RWPE1 (cell line): ENCODE data around the gene APLNR.

ENCODE experiments used
- CTCF ChIA-PET: fragments of 350-600 bp; sonication (Branson Sonifier 250); formaldehyde crosslinking; extraction: SDS; loops from one replicate; lab custom pipeline; 2021; lab: Yijun Ruan, JAX
- POLR2A ChIA-PET: fragments of 400-600 bp; formaldehyde crosslinking; extraction: SDS; loops from one replicate; lab custom pipeline; 2020; ENCODE audit warnings: antibody characterized with exemption; ENCODE audit not compliant: low non-redundant PET; lab: Yijun Ruan, JAX
- DNase-seq: peaks from one replicate; pipeline ENCODE4 v3.0.0; 2012; ENCODE audit warnings: low spot score
- H3K27ac ChIP-seq: fragments of 450-650 bp; 2 replicates; pipeline ENCODE4 v1.5.1; 2017
- TF ChIP-seq, protein P1 (sequence below): fragments of 450-650 bp; conservative IDR thresholded peaks from 2 replicates; pipeline ENCODE4 v1.5.1; 2017; ENCODE audit warnings: low read depth, mild to moderate bottlenecking

APLNR gene

DNA sequence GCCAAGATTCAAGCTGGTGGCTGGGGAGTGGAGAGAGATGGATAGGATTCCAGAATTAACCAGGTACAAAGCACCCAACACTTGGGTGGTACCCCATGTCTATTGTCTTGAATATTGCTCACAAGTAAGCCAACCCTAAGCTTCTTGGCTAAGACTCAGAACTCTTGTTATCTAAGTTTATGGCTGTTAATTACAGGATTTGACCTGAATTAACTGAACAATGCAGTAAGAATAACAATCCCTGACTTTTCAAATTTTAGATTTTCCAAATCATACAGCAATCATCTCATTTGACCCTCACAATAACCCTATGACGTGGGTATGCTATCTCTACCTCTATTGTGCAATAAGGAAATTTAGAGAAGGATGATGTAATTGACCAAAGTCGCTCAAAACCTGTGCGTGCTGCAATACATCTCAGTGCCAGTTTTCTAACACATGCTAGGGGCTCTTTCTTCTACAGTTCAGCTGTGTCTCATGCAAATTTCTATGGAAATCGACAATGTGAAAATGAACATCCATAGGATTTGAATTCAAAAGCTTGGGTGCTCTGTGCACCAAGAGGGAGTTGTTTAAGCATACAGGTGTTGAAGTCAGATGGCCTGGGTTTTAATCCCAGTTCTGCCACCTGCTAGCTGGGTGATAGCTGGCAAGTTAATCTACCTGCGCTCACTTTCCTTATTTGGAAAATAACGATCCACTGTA, 40.1 kb upstream of the APLNR start:
- CTCF ChIA-PET: interaction anchor here (0.6 to 2.7 kb wide), 4 partner anchors 25 to 943 kb away, joined by 3 to 11 read pairs (median 4); no protein-coding TSS in a partner anchor
- POLR2A ChIA-PET: no interaction called here
- H3K27ac ChIP-seq: no peak overlapping the region
- TF ChIP-seq, protein P1, sequence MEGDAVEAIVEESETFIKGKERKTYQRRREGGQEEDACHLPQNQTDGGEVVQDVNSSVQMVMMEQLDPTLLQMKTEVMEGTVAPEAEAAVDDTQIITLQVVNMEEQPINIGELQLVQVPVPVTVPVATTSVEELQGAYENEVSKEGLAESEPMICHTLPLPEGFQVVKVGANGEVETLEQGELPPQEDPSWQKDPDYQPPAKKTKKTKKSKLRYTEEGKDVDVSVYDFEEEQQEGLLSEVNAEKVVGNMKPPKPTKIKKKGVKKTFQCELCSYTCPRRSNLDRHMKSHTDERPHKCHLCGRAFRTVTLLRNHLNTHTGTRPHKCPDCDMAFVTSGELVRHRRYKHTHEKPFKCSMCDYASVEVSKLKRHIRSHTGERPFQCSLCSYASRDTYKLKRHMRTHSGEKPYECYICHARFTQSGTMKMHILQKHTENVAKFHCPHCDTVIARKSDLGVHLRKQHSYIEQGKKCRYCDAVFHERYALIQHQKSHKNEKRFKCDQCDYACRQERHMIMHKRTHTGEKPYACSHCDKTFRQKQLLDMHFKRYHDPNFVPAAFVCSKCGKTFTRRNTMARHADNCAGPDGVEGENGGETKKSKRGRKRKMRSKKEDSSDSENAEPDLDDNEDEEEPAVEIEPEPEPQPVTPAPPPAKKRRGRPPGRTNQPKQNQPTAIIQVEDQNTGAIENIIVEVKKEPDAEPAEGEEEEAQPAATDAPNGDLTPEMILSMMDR: no peak
- no peak for DNase-seq

DNA sequence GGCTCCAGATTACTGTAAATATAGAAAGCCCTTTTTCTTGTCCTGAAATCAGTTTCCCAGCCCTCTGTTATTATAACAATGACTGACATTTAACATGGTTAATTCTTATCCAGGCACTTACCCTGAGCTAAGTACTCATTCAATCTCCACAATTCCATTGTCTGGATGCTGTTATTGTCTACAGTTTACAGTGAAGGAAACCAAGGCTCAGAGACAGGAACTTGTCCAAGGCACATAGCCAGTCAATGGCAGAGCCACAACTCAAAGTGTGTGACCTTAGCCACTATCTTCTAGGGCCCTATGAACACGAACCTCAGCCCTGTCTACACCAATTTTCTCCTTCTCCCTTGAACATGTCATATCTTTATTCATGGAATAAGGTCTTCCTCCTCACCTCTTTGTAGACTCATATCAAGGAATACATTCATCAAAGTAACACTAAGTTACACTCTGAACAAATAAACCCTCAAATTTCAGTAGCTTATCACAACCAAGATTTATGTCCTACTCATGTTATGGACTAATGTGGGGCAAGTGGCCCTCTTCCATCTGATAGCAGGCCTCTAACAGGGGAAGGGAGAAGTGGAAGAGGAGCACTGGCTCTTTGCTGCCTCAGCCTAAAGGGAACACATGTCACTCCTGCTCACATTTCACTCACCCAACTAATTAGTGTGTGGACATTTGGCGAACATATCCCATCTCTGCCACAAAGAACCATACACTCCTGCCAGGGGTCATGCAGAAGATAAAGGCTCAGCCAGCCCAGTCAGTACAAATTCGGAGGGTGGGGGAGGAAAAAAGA, 39.3 kb upstream of the APLNR start:
- ChIA-PET CTCF (interaction anchor here (2.7 kb wide), 1 partner anchor 27 kb away, joined by 11 read pairs; no protein-coding TSS in a partner anchor), POLR2A (no interaction called here)
- TF ChIP-seq, protein P1: no peak
- H3K27ac ChIP-seq: no peak overlapping the region
- no peak for DNase-seq

GRCh38 chr11:57275582-57275981, 38.5 kb upstream of the APLNR start:
- ChIA-PET POLR2A (no interaction called here), CTCF (no interaction called here)

DNA sequence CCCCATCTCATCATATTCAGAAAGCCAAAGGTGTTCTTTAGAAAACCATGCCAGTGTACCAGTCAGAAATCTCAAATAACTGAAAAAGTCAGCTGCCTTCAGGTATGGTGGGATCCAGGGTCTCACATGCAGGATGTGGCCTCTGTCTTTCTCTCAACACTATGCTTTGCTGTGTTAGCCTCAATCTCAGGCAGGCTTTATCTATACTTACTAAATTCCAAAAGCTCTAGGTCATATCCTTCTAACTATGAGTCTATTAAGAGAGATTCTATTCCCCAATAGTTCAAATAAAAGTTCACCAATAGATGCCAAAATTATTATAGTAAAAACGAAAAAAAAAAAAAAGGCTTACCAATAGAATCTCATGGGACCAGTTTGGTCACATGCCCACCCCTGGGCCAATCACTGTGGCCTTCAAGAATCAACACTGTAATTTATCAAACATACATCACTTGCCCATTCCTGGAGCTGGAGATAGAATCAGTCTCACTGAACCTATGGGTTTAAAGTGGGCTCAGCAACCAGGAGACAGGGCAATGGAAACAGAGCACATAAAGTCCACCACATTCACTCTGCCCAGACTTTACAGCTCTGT, 38.0 kb upstream of the APLNR start:
- no peak for DNase-seq
- H3K27ac ChIP-seq: no peak overlapping the region
- ChIA-PET CTCF (no interaction called here), POLR2A (no interaction called here)
- TF ChIP-seq, protein P1: no peak

More at GRCh38 chr11:57275582-57275981, 38.5 kb upstream of the APLNR start:
- DNase-seq: no peak
- H3K27ac ChIP-seq: no peak overlapping the region
- TF ChIP-seq, protein P1: no peak

GRCh38 chr11:57273448-57274058, 36.5 kb upstream of the APLNR start:
- H3K27ac ChIP-seq: no peak overlapping the region
- TF ChIP-seq, protein P1: no peak
- ChIA-PET POLR2A (no interaction called here), CTCF (interaction anchor here (0.6 to 1.4 kb wide), 2 partner anchors 24 to 158 kb away, joined by 7 to 9 read pairs; no protein-coding TSS in a partner anchor)
- no peak for DNase-seq
